NCI-H187 (cell line): ENCODE data around the gene ATOH7.
"Not testable (repeated sequence)": the region's sequence is repeated elsewhere in the genome, so short reads cannot be mapped to it uniquely, and the experiment has no call there.

ENCODE experiments used
- DNase-seq, 2 experiments: peaks; one replicate each; lab custom pipeline; 2025; lab: John Stamatoyannopoulos, UW

ATOH7 gene

DNA sequence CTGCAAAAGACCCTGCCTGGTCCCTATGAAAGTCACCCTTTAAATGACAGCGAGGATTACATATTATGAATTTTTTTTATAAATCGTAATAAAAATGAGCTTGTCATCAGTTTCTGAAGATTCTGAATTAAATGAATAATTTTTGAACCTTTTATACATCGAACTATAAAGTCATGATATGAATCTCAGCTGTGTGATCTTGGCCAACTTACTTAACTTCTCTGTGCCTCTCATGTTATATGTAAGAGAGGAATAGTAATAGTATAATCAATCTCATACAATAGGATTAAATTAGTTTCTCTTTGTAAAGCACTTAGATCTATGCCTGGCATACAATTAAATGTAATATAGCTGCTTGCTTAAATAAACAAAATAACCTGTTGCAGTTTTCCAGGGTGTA is 5.3 kb upstream of the ATOH7 start:
- no peak for DNase-seq

DNA sequence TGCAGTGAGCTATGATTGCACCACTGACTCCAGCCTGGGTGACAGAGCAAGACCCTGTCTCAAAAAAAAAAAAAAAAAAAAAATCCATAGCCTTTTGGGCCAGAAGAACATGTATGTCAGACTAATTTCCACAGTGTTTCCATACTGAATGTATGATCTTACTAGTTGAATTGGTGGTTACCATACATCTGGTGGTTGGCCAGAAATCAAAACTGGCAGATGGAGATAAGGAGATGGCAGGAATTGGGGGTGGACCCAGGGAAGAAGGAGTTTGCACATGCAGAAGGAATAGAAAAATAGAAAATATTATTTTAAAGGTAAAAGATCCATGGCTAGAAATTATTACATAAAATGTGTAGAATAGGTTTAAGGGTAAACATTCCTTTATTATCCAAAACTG is 3.7 kb upstream of the ATOH7 start:
- no peak for DNase-seq

DNA sequence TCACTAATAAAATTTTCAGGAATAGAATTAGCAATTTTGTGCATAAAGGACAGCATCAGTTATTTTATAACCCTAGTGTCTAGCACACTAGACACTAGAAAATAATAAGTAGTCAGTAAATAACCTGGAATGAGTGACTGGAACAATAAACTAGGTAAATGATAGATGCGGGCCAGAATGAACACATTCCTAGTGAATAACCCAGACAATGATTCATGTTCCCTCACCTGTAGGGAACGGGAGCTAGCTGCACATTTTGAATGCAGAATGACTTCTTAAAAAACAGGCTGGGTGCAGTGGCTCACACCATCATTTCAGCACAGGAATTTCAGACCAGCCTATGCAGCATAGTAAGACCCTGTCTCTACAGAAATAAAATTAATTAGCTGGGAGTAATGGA is 3.2 kb upstream of the ATOH7 start:
- no peak for DNase-seq

DNA sequence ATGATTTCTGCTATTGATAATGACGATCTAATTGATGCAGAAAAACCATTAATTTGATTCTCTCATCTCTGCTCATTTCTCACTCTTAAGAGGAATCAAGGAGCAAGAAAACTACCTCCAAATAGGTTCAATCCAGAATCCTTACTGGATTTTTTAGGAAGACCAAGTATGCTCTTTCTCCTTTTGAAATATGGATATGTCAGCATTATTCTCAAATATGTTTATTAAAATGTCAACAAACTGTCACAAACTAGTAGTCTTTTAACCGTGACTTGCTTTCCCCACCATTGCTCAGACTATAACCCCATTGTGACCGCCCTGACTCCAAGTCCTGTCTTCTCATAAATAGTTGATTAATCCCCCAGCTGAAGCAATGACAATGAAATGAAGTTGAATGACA is 1.1 kb upstream of the ATOH7 start:
- DNase-seq: no peak

DNA sequence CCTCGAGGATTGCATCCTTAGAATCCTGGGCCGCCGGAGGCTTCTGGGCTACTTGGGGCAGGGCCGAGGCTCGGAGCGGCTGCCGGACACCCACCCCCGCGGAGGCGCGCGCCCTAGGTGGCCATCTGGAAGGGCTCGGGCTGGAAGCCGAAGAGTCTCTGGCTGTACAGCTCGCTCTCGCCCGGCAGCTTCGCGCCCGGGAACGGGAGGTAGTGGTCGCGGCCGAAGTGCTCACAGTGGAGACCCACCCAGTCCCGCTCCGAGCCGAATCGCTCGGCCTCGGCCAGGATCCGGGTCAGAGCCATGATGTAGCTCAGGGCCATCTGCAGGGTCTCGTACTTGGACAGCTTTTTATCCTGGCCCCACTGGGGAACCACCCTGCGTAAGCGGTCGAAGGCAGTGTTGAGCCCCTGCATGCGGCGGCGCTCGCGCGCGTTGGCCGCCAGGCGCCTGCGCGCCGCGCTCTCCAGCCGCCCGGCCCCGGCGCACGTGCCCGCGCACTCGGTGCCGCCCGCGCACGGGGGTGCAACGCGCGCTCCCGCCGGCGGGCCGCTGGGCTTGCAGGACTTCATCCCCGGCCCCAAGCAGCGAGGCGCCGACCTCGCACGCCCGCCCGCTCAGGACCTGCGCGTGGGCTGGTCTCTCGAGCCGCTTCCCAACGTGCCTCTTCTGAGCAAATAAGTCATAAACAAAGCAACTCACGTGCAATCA is 652 bp downstream of the ATOH7 start:
- DNase-seq: peak; percentile 16 to 38

DNA sequence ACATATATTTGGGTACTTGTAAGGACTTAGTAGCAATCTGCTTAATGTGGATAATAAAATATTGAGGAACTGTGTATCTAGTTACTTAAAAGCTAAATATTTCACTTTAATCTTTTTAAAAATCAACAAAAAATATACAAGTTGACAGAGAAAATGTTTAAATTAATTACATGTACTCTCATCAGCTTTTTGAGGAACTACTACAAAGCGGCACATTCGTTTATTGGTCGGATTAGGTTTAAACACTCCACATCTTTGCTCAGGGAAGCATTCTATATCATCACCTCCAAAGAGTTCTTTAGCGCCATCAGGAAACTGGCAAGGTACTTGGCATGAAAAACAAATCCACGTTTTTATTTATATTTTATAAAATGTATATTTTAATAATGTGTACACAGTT is 1.6 kb downstream of the ATOH7 start:
- no peak for DNase-seq

DNA sequence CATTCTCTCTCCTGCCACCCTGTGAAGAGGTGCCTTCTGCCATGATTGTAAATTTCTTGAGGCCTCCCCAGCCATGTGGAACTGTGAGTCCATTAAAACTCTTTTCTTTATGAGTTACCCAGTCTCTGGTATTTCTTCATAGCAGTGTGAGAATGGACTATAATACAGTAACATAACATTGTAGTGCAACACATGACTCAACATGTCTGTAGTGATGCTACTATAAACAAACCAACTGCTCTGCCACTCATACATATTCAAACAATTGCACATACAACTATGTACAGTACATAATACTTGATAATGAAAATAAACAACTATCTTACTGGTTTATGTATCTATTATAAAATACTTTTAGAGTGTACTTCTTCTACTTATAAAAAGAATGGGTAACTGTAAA is 7.1 kb downstream of the ATOH7 start:
- DNase-seq: no peak

DNA sequence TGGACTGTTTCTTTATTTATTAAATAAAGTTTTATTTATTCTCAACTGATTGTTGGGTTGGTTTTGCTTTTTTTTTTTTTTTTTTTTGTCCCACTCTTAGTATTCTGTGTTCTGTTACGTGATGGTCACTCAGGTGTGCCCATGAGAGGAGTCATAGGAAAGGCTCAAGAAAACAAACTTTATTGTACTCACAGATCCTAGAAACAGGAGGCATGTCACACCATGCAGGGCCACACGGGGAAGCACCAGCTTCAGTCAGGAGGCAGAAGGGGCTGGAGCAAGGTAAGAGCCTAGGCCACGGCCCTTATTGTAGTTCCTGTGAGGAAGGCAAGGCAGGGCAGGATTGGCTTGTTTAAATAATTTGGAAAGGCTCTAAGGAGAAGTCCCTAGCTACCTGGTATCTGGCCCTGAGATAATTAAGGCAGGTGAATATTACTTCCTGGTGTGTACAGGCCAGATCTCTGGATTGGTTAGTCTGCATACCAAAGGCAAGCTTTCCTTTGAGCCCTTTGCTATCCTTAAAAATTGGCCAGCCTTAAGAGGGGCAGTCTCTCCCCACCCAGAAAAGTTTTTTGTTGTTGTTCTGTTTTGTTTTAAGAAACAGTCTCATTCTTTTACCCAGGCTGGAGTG is 8.3 kb downstream of the ATOH7 start:
- no peak for DNase-seq

DNA sequence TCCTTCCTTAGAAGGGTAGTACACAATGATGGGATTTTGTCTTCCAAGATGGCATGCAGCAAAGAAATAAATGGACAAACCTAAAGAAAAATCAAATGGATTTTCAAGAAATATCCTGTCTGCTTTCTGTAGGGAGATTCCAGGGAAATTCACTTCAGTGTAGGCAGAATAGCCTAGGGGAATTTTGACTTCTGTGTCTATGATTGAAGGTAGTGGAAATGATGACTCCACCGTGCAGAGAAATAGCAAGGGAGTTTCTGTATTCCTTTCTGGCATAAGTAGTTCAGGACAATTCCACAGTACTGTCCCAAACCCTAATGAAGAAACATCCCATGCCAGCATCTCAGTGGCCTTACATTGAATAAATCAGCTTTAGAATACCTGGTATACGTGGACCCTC is 9.5 kb downstream of the ATOH7 start:
- DNase-seq: no peak

DNA sequence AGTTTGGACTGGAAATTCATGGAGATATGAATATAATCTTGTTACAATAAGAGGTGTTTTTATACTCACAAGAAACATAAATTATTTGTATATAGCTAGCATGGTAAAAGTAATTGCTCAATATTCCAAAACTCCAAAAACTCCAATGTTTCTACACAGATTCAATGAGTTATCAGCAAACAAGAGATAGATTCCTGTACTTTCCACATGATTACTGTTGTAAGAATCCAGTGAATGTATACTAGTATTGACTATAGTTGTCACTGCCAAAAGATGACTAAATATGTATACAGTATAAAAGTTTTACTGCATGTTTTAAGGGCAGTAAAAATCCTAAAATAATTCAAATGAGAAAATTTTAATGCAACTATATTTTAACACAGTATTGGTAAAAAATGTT is 10.7 kb downstream of the ATOH7 start:
- DNase-seq: no peak

DNA sequence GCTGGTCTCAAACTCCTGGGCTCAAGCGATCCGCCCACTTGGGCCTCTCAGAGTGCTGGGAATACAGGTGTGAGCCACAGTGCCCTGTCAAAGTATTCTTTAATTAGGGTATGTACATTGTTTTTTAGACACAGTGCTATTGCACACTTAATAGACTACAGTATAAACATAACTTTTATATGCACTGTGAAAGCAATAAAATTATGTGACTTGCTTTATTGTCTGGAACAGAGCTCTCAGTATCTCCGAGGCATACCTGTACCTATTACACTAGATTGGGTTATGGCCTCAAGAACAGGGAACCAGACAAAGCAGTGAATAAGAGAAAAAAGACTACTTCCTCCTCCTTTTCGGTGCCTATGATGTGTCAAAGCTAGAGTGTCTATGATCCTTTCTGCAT is 13.1 kb downstream of the ATOH7 start:
- DNase-seq: no peak

DNA sequence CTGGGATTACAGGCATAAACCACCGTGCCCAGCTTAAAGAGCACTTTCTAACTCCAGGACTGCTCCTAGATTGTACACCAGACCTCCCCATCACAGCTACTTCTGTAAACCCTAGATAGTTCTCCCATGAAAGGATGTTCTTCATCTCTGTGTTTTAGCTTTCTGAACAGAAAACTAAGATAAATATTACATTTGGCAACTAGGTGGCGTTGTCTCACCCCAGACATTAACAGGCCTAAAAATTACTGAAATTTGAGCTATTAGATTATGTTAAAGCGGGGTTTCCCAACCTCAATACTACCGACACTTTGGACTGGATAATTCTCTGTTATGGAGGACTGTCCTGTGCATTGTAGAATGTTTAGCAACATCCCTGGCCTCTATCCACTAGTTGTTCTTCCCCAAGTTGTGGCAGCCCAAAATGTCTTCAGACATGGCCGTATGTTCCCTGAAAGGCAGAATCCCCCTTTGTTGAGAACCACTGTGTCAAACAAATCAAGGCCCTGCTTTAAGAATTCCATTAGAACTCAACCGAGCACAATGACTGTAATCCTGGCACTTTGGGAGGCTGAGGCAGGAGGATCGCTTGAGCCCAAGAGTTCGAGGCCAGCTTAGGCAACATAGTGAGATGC is 19.1 kb downstream of the ATOH7 start:
- DNase-seq: no peak

DNA sequence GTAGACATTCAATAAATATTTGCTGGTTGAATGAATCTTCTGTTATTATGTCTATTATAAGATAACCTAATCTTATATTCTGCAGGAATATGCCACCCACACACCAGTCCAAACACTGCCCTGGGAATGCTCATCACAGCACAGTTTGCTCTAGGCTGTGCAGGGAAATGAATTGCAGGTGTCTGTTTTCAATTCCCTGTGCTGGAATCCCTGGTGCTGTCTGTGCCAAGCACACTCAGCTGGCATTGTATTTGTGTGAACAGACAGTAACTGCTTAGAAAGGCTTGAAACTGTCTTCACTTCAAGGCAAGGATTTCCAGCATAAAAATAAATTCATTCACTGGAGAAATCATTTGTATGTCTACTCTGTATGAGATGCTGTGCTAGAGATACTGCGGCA is 20.2 kb downstream of the ATOH7 start:
- DNase-seq: no peak

DNA sequence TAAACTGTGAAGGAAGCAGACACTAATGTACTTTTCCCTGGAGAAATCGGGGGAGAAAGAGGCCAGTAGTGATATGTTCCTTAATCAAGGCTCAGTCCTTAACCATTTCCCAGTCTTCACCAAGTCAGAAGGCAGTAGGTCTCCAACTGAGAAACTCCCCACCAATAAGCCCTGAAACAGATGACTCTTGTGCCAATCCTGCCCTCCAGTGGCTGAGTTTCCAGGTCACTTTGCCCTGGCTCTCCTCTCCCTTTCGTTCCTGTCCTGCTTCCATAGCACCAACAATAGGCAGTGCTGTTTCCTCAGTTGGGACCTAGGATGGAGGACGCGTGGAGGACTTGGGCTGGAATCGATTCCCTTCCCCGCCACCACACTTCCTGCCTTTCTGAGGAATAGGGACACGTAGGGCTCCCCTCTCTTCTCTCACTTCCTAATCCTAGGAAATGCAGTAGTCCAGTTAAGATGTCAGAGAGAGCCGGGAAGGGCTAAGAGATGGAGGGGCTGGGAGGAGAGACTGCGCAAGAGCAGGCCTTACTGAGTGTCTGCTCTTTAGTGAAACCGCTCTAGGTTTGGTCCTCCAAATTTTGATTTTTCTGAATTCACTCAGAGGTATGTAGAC is 23.4 kb downstream of the ATOH7 start:
- DNase-seq: no peak

DNA sequence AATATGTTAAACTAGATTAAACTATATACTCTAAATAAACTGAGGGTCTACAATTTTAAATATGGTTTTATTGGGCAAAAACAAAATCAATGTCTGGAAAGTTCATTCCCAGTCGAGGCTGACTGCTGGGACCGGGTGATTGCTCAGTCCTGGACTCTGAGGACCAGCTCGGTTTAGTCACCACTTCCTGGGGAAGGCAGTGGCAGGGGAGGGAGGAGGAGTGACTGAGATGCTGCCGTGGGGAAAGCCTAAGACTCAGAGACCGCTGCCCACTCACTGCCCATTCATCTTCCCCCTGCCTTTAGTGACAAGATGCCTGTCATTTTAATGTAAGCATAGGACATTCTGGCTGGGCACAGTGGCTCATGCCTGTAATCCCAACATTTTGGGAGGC is 29.0 kb downstream of the ATOH7 start:
- DNase-seq: no peak

DNA sequence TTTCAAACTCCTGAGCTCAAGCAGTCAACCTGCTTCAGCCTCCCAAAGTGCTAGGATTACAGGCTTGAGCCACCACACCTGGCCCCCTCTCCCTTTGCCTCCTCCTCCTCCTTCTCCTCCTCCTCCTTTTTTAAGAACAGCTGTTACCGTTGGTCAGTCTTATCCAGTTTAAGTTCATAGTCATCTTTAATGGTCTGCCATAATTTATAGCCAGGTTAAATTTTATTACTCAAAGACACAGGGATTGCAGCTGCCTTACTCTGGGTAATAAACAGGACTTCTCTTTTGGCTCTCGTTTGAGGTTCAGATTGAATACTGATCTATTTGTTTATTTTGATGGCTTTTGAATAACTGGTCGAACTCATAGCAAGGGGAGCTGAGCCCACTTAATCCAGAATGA is 35.2 kb downstream of the ATOH7 start:
- no peak for DNase-seq

DNA sequence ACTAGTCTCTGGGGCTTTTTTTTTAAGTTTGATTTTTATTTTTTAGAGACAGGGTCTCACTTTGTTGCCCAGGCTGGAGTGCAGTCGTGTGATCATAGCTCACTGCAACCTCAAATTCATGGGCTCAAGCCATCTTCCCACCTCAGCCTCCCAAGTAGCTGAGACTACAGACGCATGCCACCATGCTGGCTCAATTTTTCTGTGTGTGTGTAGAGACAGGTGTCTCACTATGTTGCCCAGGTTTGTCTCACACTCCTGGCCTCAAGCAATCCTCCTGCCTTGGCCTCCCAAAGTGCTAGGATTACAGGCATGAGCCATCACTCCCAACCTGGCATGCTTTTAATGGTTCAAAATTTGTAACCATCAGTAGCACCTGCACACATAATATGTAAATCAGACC is 36.1 kb downstream of the ATOH7 start:
- not testable (repeated sequence) for DNase-seq

DNA sequence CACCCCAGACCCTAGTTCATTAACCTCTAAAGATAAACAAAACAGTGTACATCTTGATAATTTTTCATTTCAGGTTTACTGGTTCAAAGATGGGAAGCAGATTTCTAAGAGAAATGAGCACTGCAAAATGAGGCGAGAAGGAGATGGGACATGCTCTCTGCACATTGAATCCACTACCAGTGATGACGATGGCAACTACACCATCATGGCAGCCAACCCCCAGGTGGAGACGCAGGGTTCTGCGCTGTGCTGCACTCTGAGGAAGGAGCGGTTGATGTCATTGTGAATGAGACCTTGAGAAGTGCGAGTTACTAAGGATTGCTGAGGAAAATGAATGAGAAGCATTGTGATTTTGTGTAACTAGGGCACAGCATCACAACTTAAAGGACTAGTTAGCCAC is 37.6 kb downstream of the ATOH7 start:
- DNase-seq: no peak

DNA sequence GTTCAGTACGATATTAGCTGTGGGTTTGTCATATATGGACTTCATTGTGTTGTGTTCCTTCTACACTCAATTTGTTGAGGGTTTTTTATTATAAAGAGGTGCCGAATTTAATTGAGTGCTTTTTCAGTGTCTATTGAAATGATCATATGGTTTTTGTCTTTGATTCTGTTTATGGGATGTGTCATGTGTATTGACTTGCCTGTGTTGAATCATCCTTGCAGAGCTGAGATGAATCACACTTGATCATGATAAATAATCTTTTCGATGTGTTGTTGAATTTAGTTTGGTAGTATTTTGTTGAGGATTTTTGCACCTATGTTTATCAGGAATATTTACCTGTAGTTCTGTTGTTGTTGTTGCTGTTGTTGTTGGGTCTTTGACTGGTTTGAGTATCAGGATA is 39.8 kb downstream of the ATOH7 start:
- DNase-seq: no peak

DNA sequence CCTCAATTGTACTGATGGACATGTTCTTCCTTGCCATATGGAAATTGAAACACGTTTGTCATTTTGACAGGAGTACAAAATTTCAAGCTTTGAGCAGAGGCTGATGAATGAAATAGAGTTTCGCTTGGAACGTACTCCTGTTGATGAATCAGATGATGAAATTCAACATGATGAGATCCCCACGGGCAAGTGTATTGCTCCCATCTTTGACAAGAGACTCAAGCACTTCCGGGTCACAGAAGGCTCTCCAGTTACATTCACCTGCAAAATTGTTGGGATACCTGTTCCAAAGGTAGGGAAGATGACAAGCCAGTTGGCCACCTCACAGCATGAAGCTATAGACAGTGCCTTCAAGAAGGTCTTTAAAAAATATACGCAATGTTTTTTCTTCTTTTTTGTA is 43.1 kb downstream of the ATOH7 start:
- DNase-seq: no peak

DNA sequence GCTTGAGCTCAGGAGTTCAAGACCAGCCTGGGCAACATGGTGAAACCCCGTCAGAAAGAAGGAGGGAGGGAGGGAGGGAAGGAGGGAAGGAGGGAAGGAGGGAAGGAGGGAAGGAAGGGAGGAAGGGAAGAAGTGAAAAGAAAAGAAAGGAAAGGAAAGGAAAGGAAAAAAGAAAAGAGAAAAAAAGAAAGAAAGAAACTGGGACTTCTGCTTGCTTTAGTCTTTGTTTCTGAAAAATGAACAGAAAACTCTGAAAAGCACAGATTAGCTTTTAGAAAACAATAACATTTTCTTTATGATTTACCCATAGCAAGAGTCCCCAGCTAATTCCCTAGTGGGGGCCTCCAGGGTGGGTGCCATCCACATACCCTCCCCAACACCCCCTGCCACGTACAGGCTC is 46.8 kb downstream of the ATOH7 start:
- no peak for DNase-seq

DNA sequence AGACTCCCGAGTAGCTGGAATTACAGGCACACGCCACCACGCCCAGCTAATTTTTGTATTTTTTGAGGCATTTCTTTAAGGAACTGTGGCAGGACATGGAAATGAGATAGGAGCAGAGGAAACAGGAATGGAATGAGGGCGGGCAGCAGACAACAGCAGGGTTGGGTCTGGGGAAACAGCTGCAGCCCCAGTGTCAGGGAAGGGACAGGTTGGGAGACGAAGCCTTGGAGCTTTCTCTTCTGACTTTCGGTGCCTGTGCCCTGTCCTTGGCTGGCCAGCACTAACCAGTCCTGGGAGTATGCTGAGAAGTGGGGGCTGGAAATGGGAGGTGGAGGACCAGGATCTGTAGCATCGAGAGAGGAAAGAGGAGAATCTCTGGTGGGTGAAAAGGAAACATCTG is 47.4 kb downstream of the ATOH7 start:
- DNase-seq: no peak
